Measurements from ENCODE around the gene WDR5. TPM values are rescaled to one million over a fixed set of nuclear protein-coding genes. Genes with fewer than 3 reads are reported as not detected.

The WDR5 gene
- polyA plus RNA-seq, 3 donors, result 39.6 to 43.0 (median 42.5) TPM

- no peak for DNase-seq
These were observed 46.7 kb downstream of the WDR5 start for GRCh38 chr9:134182554-134183085.

GRCh38 chr9:134185536-134186011 lies 49.7 kb downstream of the WDR5 start:
- DNase-seq, result no peak

DNA sequence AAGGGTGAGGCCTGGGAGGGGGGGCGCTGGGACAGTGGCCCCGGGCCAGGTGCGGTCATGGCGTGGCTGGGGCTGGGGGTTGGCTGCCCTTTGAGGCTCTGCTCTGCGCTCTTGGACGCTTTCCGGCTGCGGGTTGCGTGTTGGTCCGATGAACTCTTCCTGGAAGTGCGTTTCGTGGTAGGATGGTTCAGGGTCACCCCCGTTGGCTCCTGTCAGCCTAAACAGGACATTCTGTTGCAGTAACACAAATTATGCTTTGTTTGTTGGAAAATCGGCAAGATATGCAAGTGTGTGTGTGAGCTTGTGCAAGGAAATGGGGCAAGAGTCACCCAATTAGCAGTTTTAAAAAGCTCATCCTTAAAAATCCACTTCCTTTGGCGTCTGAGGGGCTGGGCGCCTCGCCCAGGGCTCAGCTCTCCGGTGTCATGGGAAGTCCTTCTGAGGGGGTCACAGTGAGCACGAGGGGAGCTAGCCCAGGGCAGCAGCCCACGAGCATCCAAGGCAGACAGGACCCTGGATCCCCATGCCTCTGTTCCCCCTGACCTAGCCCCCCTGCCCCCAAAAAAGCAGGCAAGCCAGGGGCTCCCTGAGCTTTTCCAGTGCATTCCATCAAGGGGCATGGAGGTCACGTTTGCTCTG lies 50.7 kb downstream of the WDR5 start:
- DNase-seq, result no peak

- DNase-seq, result no peak
These were observed 51.2 kb downstream of the WDR5 start for GRCh38 chr9:134187110-134187531.

- DNase-seq, result no peak
These were observed 52.1 kb downstream of the WDR5 start for GRCh38 chr9:134187891-134188385.

DNA sequence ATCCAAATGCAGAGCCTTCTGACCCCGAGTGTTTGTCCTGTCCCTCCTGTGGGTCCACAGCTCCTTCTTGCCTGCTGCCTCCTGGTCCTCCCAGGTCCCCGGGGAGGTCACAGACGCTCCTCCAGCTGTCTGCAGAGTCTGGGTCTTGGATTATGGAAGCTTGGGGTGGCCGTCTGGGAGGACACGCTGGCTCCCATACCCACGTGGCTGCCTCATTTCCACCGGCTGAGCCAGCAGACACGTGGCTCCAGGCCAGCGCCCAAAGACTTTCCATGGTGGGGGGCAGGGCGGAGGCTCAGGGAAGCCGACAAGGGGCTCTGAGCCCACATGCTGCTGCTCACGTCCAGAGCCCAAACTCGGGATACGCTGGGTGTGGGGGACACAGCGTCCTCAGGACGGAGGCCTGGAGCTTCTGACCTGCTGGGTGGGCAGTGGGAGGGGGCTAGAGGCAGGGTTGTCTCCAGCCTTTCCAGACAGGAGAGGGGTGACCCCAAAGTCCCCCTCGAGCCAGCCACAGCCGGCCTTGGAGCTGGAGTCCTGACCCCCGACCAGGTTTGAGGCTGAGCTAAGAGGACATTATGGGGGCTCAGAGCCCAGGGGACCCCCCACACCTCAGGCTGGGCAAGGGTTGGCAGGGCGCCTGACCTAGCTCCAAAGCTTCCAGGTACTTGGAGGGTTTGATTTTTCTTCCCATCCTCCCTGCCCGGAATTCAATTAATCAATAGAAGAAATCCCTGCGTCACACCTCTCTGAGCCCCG lies 52.7 kb downstream of the WDR5 start:
- no peak for DNase-seq

DNA sequence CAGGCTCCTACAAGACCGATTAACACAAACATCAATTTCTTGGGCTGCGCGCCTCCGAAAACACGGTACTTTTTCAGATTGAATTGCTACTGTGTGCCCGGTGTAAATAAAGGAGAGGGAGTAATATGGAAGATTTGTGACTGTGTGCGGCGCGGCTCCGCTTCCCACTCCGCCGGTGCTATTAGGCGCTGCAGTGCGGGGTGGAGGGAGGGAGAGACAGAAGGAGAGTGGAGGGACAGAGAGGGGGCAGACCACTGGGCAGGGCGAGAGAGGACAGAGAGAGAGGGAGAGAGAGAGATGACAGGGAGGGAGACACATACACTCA lies 53.2 kb downstream of the WDR5 start:
- DNase-seq, result no peak

- DNase-seq, result no peak
These were observed 53.8 kb downstream of the WDR5 start for GRCh38 chr9:134189470-134190231.

DNA sequence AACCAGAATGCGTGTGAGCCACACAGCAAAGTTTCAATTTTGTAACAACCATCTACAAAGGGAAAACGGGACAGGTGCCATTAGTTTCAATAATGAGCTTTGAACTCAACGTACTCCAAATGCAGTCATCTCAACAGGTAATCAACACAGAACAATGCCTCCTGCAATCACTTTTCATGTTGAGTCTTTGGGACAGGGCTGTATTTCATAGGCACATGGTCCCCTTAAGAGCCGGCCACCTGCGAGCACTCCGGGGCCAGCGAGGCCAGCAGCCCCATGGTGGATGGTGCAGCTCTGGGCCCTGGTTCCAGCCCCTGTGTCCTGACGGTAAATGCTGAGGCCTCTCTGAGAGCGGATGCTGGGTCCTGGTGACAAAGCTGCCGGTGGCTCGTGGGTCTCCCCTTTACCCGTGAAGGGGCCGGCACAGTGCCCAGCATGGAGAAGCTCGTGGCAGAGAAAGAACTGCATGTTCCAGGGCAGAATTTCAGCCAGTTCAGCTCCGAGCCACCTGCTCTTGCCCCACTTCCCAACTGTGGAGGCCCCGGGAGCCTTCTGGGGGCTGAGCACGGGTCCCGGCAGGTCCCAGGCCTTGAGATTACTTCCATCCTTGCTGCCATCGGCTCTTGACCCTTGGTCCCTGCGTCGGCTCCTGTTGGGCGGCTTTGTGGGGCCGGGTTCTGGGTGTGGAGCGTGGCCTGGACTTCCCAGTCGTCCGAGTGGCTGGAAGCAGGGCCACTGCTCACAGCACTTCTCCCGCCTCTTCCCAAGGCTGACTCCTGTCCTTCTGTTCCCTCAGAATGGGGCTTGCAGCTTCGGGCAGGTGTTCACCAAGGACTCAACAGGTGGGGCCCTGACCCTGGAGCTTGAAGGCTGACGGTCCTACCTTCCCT lies 54.6 kb downstream of the WDR5 start:
- no peak for DNase-seq

- no peak for DNase-seq
These were observed 55.8 kb downstream of the WDR5 start for GRCh38 chr9:134191455-134192209.

DNA sequence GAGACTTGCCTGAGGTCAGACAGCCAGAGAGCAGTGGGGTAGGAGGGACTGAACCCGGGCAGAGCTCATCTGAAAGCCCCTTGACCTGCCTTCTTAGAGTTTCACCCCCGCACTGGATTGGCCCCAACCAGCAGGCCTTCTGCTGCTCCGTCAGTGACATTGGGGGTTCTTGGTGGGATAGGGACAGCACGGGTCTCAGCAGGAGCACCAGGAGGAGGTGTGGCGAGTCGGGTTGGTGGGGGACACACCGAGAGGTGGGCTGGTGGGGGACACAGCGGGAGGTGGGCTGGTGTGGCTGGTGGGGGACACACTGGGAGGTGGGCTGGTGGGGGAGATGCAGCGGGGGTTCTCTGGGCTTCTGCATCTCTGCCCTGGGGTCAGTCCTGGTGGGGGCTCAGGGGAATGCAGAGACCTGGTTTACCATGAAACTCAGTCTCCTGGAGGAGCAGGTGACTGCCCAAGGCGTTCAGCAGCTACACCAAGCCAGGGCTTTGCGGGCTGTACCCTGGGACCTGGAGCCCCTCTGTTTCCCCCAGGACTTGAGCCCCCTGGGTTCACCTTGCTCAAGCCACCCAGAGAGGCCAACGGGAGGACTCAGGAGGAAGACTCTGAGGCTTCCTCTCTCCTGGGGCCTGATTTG lies 56.5 kb downstream of the WDR5 start:
- DNase-seq, result no peak

GRCh38 chr9:134192951-134193731 lies 57.3 kb downstream of the WDR5 start:
- no peak for DNase-seq

GRCh38 chr9:134193912-134194535 lies 58.1 kb downstream of the WDR5 start:
- DNase-seq, result no peak

- no peak for DNase-seq
These were observed 59.7 kb downstream of the WDR5 start for GRCh38 chr9:134195558-134195957.

- no peak for DNase-seq
These were observed 61.0 kb downstream of the WDR5 start for GRCh38 chr9:134196911-134197310.

DNA sequence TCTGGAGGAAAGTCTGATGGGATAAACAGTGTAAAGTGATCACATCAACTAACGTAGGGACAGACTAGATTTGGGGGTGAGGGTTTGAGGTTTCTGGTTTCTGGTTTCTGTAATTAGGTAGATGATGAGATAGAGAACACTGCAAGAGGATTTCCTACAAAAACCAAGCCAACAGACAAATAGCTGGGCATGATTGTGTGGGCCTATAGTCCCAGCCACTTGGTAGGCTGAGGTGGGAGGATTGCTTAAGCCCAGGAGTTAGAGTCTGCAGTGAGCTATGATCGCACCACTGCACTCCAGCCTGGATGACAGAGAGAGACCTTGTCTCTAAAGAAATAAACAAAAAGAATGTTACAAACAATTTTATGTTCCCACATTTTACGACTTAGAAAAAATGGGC lies 62.9 kb downstream of the WDR5 start:
- no peak for DNase-seq

- no peak for DNase-seq
These were observed 64.8 kb downstream of the WDR5 start for GRCh38 chr9:134200730-134201129.

DNA sequence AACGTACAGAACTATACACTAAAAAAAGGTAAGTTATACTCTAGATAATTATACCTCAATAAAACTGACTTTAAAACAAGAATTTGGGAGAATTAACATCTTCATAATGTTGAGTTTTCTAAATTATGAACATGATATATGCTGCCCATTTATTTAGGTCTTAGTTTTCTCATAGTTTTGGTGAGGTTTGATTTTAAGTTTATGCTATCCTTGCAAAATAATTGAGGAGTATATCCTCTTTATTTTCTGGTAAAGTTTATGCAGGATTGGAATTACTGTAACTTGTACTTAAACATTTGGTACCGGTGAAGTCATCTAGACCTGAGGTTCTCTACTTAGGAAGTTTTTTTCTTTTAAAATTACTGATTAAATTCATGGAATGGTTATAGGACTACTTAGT lies 67.3 kb downstream of the WDR5 start:
- DNase-seq, result no peak

DNA sequence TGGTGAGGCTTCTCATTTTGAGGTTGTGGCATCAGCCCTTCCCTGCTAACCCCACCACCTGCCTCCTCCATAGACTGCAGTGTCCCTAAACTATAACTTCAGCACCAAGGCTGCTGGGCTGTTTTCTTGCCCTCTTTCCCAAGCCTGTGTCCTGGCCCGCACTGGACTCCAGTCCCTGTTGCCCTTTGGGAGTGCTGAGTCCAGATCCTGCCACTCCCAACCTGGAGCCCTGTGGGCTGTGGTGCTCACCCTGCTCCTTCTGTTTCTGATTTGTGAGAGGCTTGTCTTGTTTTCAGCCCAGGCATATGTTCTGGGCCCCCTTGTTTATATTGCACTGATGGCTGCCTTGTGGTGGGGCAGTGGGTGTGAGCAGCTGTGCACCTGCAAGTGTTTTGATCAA lies 68.2 kb downstream of the WDR5 start:
- DNase-seq, result no peak

All from renal pelvis (tissue), 4 donors.